SK-N-SH (cell line): ENCODE measurements around the gene EPHB2. TPM values are rescaled to one million over a fixed set of nuclear protein-coding genes. Genes with fewer than 3 reads are reported as not detected.

ENCODE experiments used
- CTCF ChIA-PET: fragments of 300-600, 350-600 bp; formaldehyde crosslinking; extraction: SDS; loops from one replicate; lab custom pipeline; 2021; lab: Yijun Ruan, JAX
- POLR2A ChIA-PET: fragments of 350-600 bp; sonication (Branson Sonifier 250); formaldehyde crosslinking; extraction: SDS; loops from one replicate; lab custom pipeline; 2020; ENCODE audit warnings: antibody characterized with exemption, inconsistent platforms; lab: Yijun Ruan, JAX
- DNase-seq: peaks from one replicate; pipeline ENCODE4 v3.0.0; 2012
- H2AFZ ChIP-seq: fragments of 200-600 bp; sonication (generic); 2 replicates; pipeline ENCODE4 v1.8.1; 2016; ENCODE audit warnings: antibody characterized with exemption, mild to moderate bottlenecking, low read depth
- H3F3A ChIP-seq: fragments of 200-600 bp; sonication (generic); replicated peaks from 2 replicates; pipeline ENCODE3; 2016; ENCODE audit warnings: antibody characterized with exemption, mild to moderate bottlenecking; ENCODE audit not compliant: insufficient read depth
- H3K27ac ChIP-seq, 2 experiments: fragments of 200-500 bp in 1 of 2; fragments of 200-600 bp in 1 of 2; sonication (Bioruptor generic) in 1 of 2; sonication (generic), shearing (Covaris generic) in 1 of 2; 2 replicates each; pipeline versions ENCODE4 v1.5.1 to v1.6.1; 2014 to 2016; ENCODE audit warnings: low read depth in 2 of 2, inconsistent platforms in 1 of 2, low read length in 1 of 2, mild to moderate bottlenecking in 1 of 2, mixed read lengths in 1 of 2
- H3K27me3 ChIP-seq: fragments of 200-600 bp; sonication (generic), shearing (Covaris generic); 2 replicates; pipeline ENCODE4 v1.6.1; 2016; ENCODE audit warnings: mixed run types; ENCODE audit not compliant: insufficient read depth
- H3K36me3 ChIP-seq, 2 experiments: fragments of 200-500 bp in 1 of 2; fragments of 200-600 bp in 1 of 2; sonication (Bioruptor generic) in 1 of 2; sonication (generic) in 1 of 2; replicated peaks in 1 of 2; 2 replicates each; pipeline versions ENCODE3 to v1.5.1; 2014 to 2016; ENCODE audit warnings: low read length in 1 of 2, mild to moderate bottlenecking in 1 of 2; ENCODE audit not compliant: insufficient read depth in 2 of 2, control insufficient read depth in 1 of 2
- H3K4me1 ChIP-seq, 2 experiments: fragments of 200-500 bp in 1 of 2; fragments of 200-600 bp in 1 of 2; sonication (Bioruptor generic) in 1 of 2; sonication (generic), shearing (Covaris generic) in 1 of 2; 2 replicates each; pipeline versions ENCODE4 v1.5.1 to v1.6.1; 2014 to 2016; ENCODE audit warnings: low read depth in 1 of 2, low read length in 1 of 2, mixed run types in 1 of 2; ENCODE audit not compliant: insufficient read depth in 2 of 2, control insufficient read depth in 1 of 2
- H3K4me2 ChIP-seq: fragments of 200-600 bp; sonication (generic), shearing (Covaris generic); 2 replicates; pipeline ENCODE4 v1.6.1; 2017; ENCODE audit warnings: mixed run types
- H3K4me3 ChIP-seq, 2 experiments: fragments of 200-500 bp in 1 of 2; fragments of 200-600 bp in 1 of 2; sonication (Bioruptor generic) in 1 of 2; sonication (generic), shearing (Covaris generic) in 1 of 2; 2 replicates each; pipeline versions ENCODE4 v1.5.1 to v1.8.1; 2014 to 2016; ENCODE audit warnings: low read depth in 2 of 2, inconsistent platforms in 1 of 2, low read length in 1 of 2, mild to moderate bottlenecking in 1 of 2, mixed read lengths in 1 of 2, moderate library complexity in 1 of 2
- H3K79me2 ChIP-seq: fragments of 200-600 bp; sonication (generic); 2 replicates; pipeline ENCODE4 v1.8.1; 2017; ENCODE audit warnings: mild to moderate bottlenecking; ENCODE audit not compliant: insufficient read depth
- H3K9ac ChIP-seq: fragments of 200-600 bp; sonication (generic); 2 replicates; pipeline ENCODE4 v1.6.1; 2017; ENCODE audit warnings: mixed run types
- H3K9me2 ChIP-seq: fragments of 200-600 bp; sonication (generic); 2 replicates; pipeline ENCODE4 v1.6.1; 2017; ENCODE audit warnings: mixed run types
- H3K9me3 ChIP-seq: fragments of 200-600 bp; sonication (generic); 2 replicates; pipeline ENCODE4 v1.6.1; 2017; ENCODE audit warnings: mixed run types, mild to moderate bottlenecking, moderate library complexity
- H4K20me1 ChIP-seq: fragments of 200-600 bp; sonication (generic); 2 replicates; pipeline ENCODE4 v1.6.1; 2017; ENCODE audit warnings: mild to moderate bottlenecking, mixed run types; ENCODE audit not compliant: insufficient read depth
- CHD2 ChIP-seq: fragments of 150-350 bp; IDR thresholded peaks from 2 replicates; pipeline ENCODE4 v1.6.1; 2018; ENCODE audit warnings: low read length; ENCODE audit not compliant: partially characterized antibody
- FOSL2 ChIP-seq: IDR thresholded peaks from 2 replicates; pipeline ENCODE4 v1.4.0; 2012; ENCODE audit warnings: low read depth, mild to moderate bottlenecking, moderate library complexity, borderline replicate concordance
- FOXJ3 ChIP-seq: sonication (generic); formaldehyde crosslinking; IDR thresholded peaks from 2 replicates; pipeline ENCODE4 v1.5.1; 2020; ENCODE audit warnings: mild to moderate bottlenecking, missing genetic modification reagents
- FOXM1 ChIP-seq: IDR thresholded peaks from 2 replicates; pipeline ENCODE4 v1.4.0; 2012; ENCODE audit warnings: low read depth, mild to moderate bottlenecking
- GABPA ChIP-seq: IDR thresholded peaks from 2 replicates; pipeline ENCODE4 v1.4.0; 2012; ENCODE audit warnings: low read depth, mild to moderate bottlenecking
- JUND ChIP-seq: IDR thresholded peaks from 2 replicates; pipeline ENCODE4 v1.4.0; 2012
- MEF2A ChIP-seq: IDR thresholded peaks from 2 replicates; pipeline ENCODE4 v1.4.0; 2012; ENCODE audit warnings: low read depth, borderline replicate concordance
- MXI1 ChIP-seq: IDR thresholded peaks from 2 replicates; pipeline ENCODE4 v1.6.1; 2012; ENCODE audit warnings: mild to moderate bottlenecking, low read depth, low read length, improper control_type of control experiment
- POLR2AphosphoS5 ChIP-seq: IDR thresholded peaks from 2 replicates; pipeline ENCODE4 v1.6.1; 2012; ENCODE audit warnings: low read depth, low read length
- RAD21 ChIP-seq: IDR thresholded peaks from 2 replicates; pipeline ENCODE4 v1.6.1; 2012; ENCODE audit warnings: mild to moderate bottlenecking, low read length
- RXRA ChIP-seq: IDR thresholded peaks from 2 replicates; pipeline ENCODE4 v1.4.0; 2012; ENCODE audit warnings: low read depth, mild to moderate bottlenecking, borderline replicate concordance
- SIN3A ChIP-seq: IDR thresholded peaks from 2 replicates; pipeline ENCODE4 v1.6.1; 2012; ENCODE audit warnings: low read depth, mild to moderate bottlenecking, low read length, moderate library complexity, borderline replicate concordance
- SMC3 ChIP-seq: IDR thresholded peaks from 2 replicates; pipeline ENCODE4 v1.6.1; 2012; ENCODE audit warnings: low read depth, low read length, improper control_type of control experiment
- TCF12 ChIP-seq: IDR thresholded peaks from 2 replicates; pipeline ENCODE4 v1.4.0; 2012
- USF2 ChIP-seq: fragments of 150-350 bp; IDR thresholded peaks from 2 replicates; pipeline ENCODE4 v1.6.1; 2017; ENCODE audit warnings: antibody characterized with exemption, low read length, low read depth, borderline replicate concordance
- YY1 ChIP-seq: IDR thresholded peaks from 2 replicates; pipeline ENCODE4 v1.4.0; 2012; ENCODE audit warnings: low read depth, mild to moderate bottlenecking
- WGBS: methylation state at CpG from one replicate; pipeline ENCODE4 v1.1.6; 2017; ENCODE audit warnings: low lambda C conversion rate; 5-methylcytosine and 5-hydroxymethylcytosine counted together
- polyA plus RNA-seq, 3 experiments: library from polyadenylated mRNA; depleted of rRNA; stranded (reverse); fragments of >200 nt; gene quantifications; 2 replicates each; pipeline ENCODE4 v1.2.3, GENCODE V29; 2012
- TF ChIP-seq, protein P1 (sequence below): IDR thresholded peaks from 2 replicates; pipeline ENCODE4 v1.4.0; 2012; ENCODE audit warnings: low read depth, borderline replicate concordance

EPHB2 gene
- polyA plus RNA-seq, 1 of the 3 experiments (the other 2 are of a cell fraction), result 25.2 TPM

DNA sequence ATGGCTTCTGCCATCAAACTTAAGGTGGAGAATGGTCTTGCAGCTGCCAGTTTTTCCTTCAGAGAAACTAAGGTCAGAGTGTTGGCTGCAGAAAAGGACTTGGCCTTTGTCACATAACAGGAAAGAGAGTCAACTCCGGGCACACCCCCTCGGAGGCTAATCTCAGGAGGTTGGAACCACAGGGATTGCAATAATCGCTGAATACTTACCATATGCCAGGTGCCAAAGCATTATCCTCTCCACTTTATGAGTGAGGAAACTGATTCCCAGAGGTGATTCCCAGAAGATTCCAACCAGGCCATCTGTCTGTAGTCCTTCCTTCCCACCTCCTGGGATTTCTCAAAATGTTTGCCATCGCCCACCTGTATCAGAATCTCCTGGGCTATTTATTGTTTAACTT is 208.0 kb downstream of the EPHB2 start:
- H3K9me3 ChIP-seq, result no peaks in the 10 kb centered on the region
- no peaks in the 10 kb centered on the region for H4K20me1 ChIP-seq
- H3F3A ChIP-seq, result no peaks in the 10 kb centered on the region
- DNase-seq, result no peak
- TF ChIP-seq USF2, result no peak
- no peak for TF ChIP-seq MEF2A
- TF ChIP-seq TCF12, result no peak
- H3K4me2 ChIP-seq, result no peak overlapping the region
- H3K4me1 ChIP-seq, result no peaks in the 10 kb centered on the region
- 90% methylated on average over 4 of the region's 4 CpGs for WGBS
- H3K27me3 ChIP-seq, result no peaks in the 10 kb centered on the region
- no peak overlapping the region for H3K4me3 ChIP-seq
- H3K9me2 ChIP-seq, result no peaks in the 10 kb centered on the region
- ChIA-PET CTCF (interaction anchor here (2.6 to 3.3 kb wide), 2 partner anchors 11 to 215 kb away, joined by 14 to 26 read pairs; no protein-coding TSS in a partner anchor), POLR2A (no interaction called here)
- no peak overlapping the region for H2AFZ ChIP-seq
- H3K9ac ChIP-seq, result no peak overlapping the region
- H3K79me2 ChIP-seq, result no peaks in the 10 kb centered on the region
- H3K27ac ChIP-seq, result no peak overlapping the region
- H3K36me3 ChIP-seq, result peaks cover 0 to 3% of the 10 kb centered on the region in 2 experiments

DNA sequence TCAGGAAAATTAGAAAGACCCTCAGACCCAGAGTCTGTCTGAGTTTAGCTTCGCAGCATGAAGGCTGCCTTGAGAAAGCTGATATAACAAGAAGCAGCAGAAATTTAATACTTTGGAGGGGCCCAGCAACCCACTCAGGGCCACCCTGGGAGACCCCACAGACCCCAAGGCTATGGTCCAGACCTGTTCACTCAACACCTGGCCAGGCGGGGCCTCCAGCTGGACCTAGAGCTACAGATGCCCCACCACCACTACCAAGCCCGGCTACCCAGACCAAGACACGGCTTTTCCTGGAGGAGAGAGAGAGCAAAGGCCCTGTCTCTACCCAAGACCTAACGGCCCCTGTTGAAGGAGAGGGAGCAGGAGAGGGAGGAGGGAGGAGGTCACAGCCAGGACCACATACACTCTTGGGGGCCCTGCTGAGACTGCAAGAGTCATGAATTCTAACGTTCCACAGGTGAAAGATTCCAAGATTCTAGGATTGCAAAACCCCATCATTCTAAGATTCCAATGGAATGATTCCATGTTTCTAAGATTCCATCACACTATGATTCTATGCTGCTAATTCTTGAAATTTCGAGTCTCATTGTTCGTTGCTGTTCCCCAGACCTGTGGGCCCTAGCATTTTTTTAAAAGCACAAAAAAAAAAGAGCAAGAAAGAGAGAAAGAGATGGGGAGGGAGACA is 208.8 kb downstream of the EPHB2 start:
- no peaks in the 10 kb centered on the region for H3K9me2 ChIP-seq
- no peak overlapping the region for H3K4me2 ChIP-seq
- H3F3A ChIP-seq, result no peaks in the 10 kb centered on the region
- TF ChIP-seq RXRA (no peak), SMC3 (no peak), MXI1 (no peak), JUND (no peak), POLR2AphosphoS5 (no peak), MEF2A (no peak), FOXJ3 (CRISPR knock-in tag) (no peak), FOXM1 (no peak), RAD21 (no peak), USF2 (no peak), YY1 (no peak), CHD2 (no peak), FOSL2 (no peak), SIN3A (no peak), GABPA (no peak)
- TF ChIP-seq, protein P1, sequence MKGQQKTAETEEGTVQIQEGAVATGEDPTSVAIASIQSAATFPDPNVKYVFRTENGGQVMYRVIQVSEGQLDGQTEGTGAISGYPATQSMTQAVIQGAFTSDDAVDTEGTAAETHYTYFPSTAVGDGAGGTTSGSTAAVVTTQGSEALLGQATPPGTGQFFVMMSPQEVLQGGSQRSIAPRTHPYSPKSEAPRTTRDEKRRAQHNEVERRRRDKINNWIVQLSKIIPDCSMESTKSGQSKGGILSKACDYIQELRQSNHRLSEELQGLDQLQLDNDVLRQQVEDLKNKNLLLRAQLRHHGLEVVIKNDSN, result no peak
- H3K9me3 ChIP-seq, result no peaks in the 10 kb centered on the region
- no peaks in the 10 kb centered on the region for H3K79me2 ChIP-seq
- H4K20me1 ChIP-seq, result no peaks in the 10 kb centered on the region
- no peak overlapping the region for H3K9ac ChIP-seq
- H3K4me1 ChIP-seq, result no peaks in the 10 kb centered on the region
- H3K27ac ChIP-seq, result no peak overlapping the region
- no peak for DNase-seq
- CTCF ChIA-PET, result interaction anchor here (1.0 to 3.3 kb wide), 4 partner anchors 11 to 246 kb away, joined by 3 to 26 read pairs (median 5); no protein-coding TSS in a partner anchor
- no peak overlapping the region for H2AFZ ChIP-seq
- no peaks in the 10 kb centered on the region for H3K36me3 ChIP-seq
- H3K4me3 ChIP-seq, result no peak overlapping the region
- POLR2A ChIA-PET, result interaction anchor here (0.6 kb wide), 1 partner anchor 10 kb away, joined by 3 read pairs; no protein-coding TSS in a partner anchor
- 57% methylated on average over 5 of the region's 8 CpGs for WGBS
- no peaks in the 10 kb centered on the region for H3K27me3 ChIP-seq
